ENCODE results near the gene SRRM2.

SRRM2 gene

GRCh38 chr16:2707368-2708289 lies 44.8 kb upstream of the SRRM2 start:
- H3K79me2 ChIP-seq (ENCODE audit: low read length), result no peaks in the 10 kb centered on the region
- no peak overlapping the region for H2AFZ ChIP-seq (ENCODE audit: low read depth, low read length)
- H3K9me3 ChIP-seq (ENCODE audit: insufficient read depth, low read length), result no peaks in the 10 kb centered on the region
- no peak overlapping the region for H3K9ac ChIP-seq (ENCODE audit: low read length)
- H3K27ac ChIP-seq (ENCODE audit: low read length), result no peak overlapping the region
- peaks cover 24% of the 10 kb centered on the region for H3K36me3 ChIP-seq (replicated peaks; ENCODE audit: low read depth, low read length)
- H3K4me3 ChIP-seq (ENCODE audit: low read length), result no peak overlapping the region
- no peaks in the 10 kb centered on the region for H3K4me1 ChIP-seq (ENCODE audit: low read length)
- peaks cover 11% of the 10 kb centered on the region for H4K20me1 ChIP-seq (ENCODE audit: insufficient read depth, low read length)
- H3K4me2 ChIP-seq (ENCODE audit: low read length), result no peak overlapping the region
- H3K27me3 ChIP-seq (ENCODE audit: low read depth, low read length), result no peaks in the 10 kb centered on the region
- TF ChIP-seq EZH2phosphoT487 (IDR thresholded peaks at IDR 0.05; ENCODE audit: low read depth), result no peak
- TF ChIP-seq, protein P1, sequence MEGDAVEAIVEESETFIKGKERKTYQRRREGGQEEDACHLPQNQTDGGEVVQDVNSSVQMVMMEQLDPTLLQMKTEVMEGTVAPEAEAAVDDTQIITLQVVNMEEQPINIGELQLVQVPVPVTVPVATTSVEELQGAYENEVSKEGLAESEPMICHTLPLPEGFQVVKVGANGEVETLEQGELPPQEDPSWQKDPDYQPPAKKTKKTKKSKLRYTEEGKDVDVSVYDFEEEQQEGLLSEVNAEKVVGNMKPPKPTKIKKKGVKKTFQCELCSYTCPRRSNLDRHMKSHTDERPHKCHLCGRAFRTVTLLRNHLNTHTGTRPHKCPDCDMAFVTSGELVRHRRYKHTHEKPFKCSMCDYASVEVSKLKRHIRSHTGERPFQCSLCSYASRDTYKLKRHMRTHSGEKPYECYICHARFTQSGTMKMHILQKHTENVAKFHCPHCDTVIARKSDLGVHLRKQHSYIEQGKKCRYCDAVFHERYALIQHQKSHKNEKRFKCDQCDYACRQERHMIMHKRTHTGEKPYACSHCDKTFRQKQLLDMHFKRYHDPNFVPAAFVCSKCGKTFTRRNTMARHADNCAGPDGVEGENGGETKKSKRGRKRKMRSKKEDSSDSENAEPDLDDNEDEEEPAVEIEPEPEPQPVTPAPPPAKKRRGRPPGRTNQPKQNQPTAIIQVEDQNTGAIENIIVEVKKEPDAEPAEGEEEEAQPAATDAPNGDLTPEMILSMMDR (IDR thresholded peaks at IDR 0.05; ENCODE audit: low read depth, low read length), result no peak

GRCh38 chr16:2708290-2708639 lies 44.2 kb upstream of the SRRM2 start:
- H3K4me3 ChIP-seq (ENCODE audit: low read length), result no peak overlapping the region
- H3K9ac ChIP-seq (ENCODE audit: low read length), result no peak overlapping the region

DNA sequence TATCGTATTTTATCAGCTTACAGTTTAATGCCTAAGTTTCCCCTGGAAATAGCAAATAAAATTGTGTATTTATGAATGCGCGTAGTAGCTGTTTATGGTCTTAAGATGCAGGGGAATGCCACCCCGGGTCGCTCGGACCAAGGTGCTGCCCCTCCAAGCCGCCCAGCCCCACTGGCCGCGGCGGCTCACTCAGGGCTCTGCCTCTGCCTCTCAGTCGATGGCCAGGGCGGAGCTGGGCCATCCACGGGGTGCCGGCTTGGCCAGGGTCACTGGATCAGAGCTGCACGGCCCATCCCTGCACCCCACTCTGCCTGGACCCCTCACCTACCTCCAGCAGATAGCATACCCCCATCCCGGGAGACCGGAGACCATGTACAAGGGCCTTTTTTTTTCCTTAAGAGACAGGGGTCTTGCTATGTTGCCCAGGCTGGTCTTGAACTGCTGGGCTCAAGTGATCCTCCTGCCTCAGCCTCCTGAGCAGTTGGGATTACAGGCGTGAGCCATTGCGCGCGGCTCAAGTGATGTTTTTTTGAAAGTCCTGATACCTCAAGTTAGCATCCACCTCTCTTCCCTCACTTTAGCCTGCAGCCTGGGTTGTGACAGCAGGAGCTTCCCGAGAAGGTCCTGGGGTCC lies 43.4 kb upstream of the SRRM2 start:
- Histone ChIP-seq H4K20me1 (ENCODE audit: insufficient read depth, low read length) (peaks cover 9% of the 10 kb centered on the region), H3K9ac (ENCODE audit: low read length) (no peak overlapping the region), H2AFZ (ENCODE audit: low read depth, low read length) (no peak overlapping the region), H3K79me2 (ENCODE audit: low read length) (no peaks in the 10 kb centered on the region), H3K4me3 (ENCODE audit: low read length) (no peak overlapping the region), H3K27ac (ENCODE audit: low read length) (no peak overlapping the region), H3K4me2 (ENCODE audit: low read length) (no peak overlapping the region), H3K4me1 (ENCODE audit: low read length) (no peaks in the 10 kb centered on the region), H3K9me3 (ENCODE audit: insufficient read depth, low read length) (no peaks in the 10 kb centered on the region), H3K27me3 (ENCODE audit: low read depth, low read length) (no peaks in the 10 kb centered on the region), H3K36me3 (replicated peaks; ENCODE audit: low read depth, low read length) (peaks cover 19% of the 10 kb centered on the region)
- no peak for TF ChIP-seq EZH2phosphoT487 (IDR thresholded peaks at IDR 0.05; ENCODE audit: low read depth)
- TF ChIP-seq, protein P1 (IDR thresholded peaks at IDR 0.05; ENCODE audit: low read depth, low read length), result no peak

More at GRCh38 chr16:2708290-2708639, 44.2 kb upstream of the SRRM2 start:
- Histone ChIP-seq H3K27me3 (ENCODE audit: low read depth, low read length) (no peaks in the 10 kb centered on the region), H2AFZ (ENCODE audit: low read depth, low read length) (no peak overlapping the region), H3K4me2 (ENCODE audit: low read length) (no peak overlapping the region), H4K20me1 (ENCODE audit: insufficient read depth, low read length) (peaks cover 9% of the 10 kb centered on the region), H3K27ac (ENCODE audit: low read length) (no peak overlapping the region), H3K9me3 (ENCODE audit: insufficient read depth, low read length) (no peaks in the 10 kb centered on the region), H3K36me3 (replicated peaks; ENCODE audit: low read depth, low read length) (peaks cover 19% of the 10 kb centered on the region), H3K79me2 (ENCODE audit: low read length) (no peaks in the 10 kb centered on the region), H3K4me1 (ENCODE audit: low read length) (no peaks in the 10 kb centered on the region)
- TF ChIP-seq, protein P1 (IDR thresholded peaks at IDR 0.05; ENCODE audit: low read depth, low read length), result no peak
- TF ChIP-seq EZH2phosphoT487 (IDR thresholded peaks at IDR 0.05; ENCODE audit: low read depth), result no peak

DNA sequence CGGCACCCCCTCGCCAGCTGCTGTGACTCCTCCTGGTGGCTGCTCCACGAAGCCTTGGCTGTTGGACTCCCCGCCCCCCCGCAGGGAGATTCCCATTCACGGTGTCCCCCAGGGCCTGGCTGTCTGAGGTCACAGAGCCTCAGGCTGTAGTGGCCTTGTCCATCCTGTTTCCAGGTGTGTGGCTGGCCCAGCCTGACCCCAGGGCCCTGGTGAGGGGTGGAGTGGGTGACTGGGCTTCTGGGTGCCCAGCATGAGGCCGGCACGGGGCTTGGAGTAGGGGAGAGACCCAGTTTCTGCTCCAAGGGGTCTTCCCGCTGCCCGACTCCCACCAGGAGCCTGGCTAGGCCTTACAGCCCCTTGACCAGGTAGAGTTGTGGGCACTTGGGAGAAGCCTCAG lies 42.9 kb upstream of the SRRM2 start:
- TF ChIP-seq EZH2phosphoT487 (IDR thresholded peaks at IDR 0.05; ENCODE audit: low read depth), result no peak
- TF ChIP-seq, protein P1 (IDR thresholded peaks at IDR 0.05; ENCODE audit: low read depth, low read length), result no peak
- Histone ChIP-seq H2AFZ (ENCODE audit: low read depth, low read length) (no peak overlapping the region), H3K9me3 (ENCODE audit: insufficient read depth, low read length) (no peaks in the 10 kb centered on the region), H3K4me3 (ENCODE audit: low read length) (no peak overlapping the region), H4K20me1 (ENCODE audit: insufficient read depth, low read length) (peaks cover 9% of the 10 kb centered on the region), H3K4me2 (ENCODE audit: low read length) (no peak overlapping the region), H3K4me1 (ENCODE audit: low read length) (no peaks in the 10 kb centered on the region), H3K79me2 (ENCODE audit: low read length) (no peaks in the 10 kb centered on the region), H3K9ac (ENCODE audit: low read length) (no peak overlapping the region), H3K27me3 (ENCODE audit: low read depth, low read length) (no peaks in the 10 kb centered on the region), H3K27ac (ENCODE audit: low read length) (no peak overlapping the region), H3K36me3 (replicated peaks; ENCODE audit: low read depth, low read length) (peaks cover 19% of the 10 kb centered on the region)
